ENCODE measurements around the gene MGP.
A peak's percentile ranks its signal among the peaks of the same experiment; 100 is the strongest.

MGP gene

GRCh38 chr12:14874882-14875281 lies 10.8 kb downstream of the MGP start:
- DNase-seq (ENCODE audit: low read depth), result no peak
- TF ChIP-seq CTCF (IDR thresholded peaks at IDR 0.05; ENCODE audit: low read depth, low read length), result no peak
- no peak overlapping the region for H3K4me3 ChIP-seq (ENCODE audit: low read depth, low read length)

- DNase-seq (ENCODE audit: low read depth), result peak; percentile 48
- no peak for TF ChIP-seq CTCF (IDR thresholded peaks at IDR 0.05; ENCODE audit: low read depth, low read length)
- no peak for TF ChIP-seq POLR2A (IDR thresholded peaks at IDR 0.05; ENCODE audit: extremely low read depth, insufficient read length)
- TF ChIP-seq MYC (IDR thresholded peaks at IDR 0.05; ENCODE audit: low read depth, low read length), result no peak
- no peak for TF ChIP-seq MAX (IDR thresholded peaks at IDR 0.05; ENCODE audit: low read depth, low read length)
- H3K4me3 ChIP-seq (ENCODE audit: low read depth, low read length), result no peak overlapping the region
These were observed 12.0 kb downstream of the MGP start for GRCh38 chr12:14873440-14874185.

GRCh38 chr12:14871886-14872285 lies 13.8 kb downstream of the MGP start:
- no peak overlapping the region for H3K4me3 ChIP-seq (ENCODE audit: low read depth, low read length)
- no peak for TF ChIP-seq CTCF (IDR thresholded peaks at IDR 0.05; ENCODE audit: low read depth, low read length)
- TF ChIP-seq MAX (IDR thresholded peaks at IDR 0.05; ENCODE audit: low read depth, low read length), result no peak
- no peak for TF ChIP-seq MYC (IDR thresholded peaks at IDR 0.05; ENCODE audit: low read depth, low read length)
- no peak for TF ChIP-seq POLR2A (IDR thresholded peaks at IDR 0.05; ENCODE audit: extremely low read depth, insufficient read length)

GRCh38 chr12:14871247-14871646 lies 14.4 kb downstream of the MGP start:
- TF ChIP-seq POLR2A (IDR thresholded peaks at IDR 0.05; ENCODE audit: extremely low read depth, insufficient read length) (no peak), MYC (IDR thresholded peaks at IDR 0.05; ENCODE audit: low read depth, low read length) (no peak), CTCF (IDR thresholded peaks at IDR 0.05; ENCODE audit: low read depth, low read length) (no peak), MAX (IDR thresholded peaks at IDR 0.05; ENCODE audit: low read depth, low read length) (no peak)
- DNase-seq (ENCODE audit: low read depth), result no peak
- no peak overlapping the region for H3K4me3 ChIP-seq (ENCODE audit: low read depth, low read length)

More at GRCh38 chr12:14871886-14872285, 13.8 kb downstream of the MGP start:
- no peak for DNase-seq (ENCODE audit: low read depth)

GRCh38 chr12:14868916-14869506 lies 16.6 kb downstream of the MGP start:
- H3K4me3 ChIP-seq (ENCODE audit: low read depth, low read length), result no peak overlapping the region
- TF ChIP-seq MAX (IDR thresholded peaks at IDR 0.05; ENCODE audit: low read depth, low read length) (no peak), MYC (IDR thresholded peaks at IDR 0.05; ENCODE audit: low read depth, low read length) (no peak), POLR2A (IDR thresholded peaks at IDR 0.05; ENCODE audit: extremely low read depth, insufficient read length) (no peak), CTCF (IDR thresholded peaks at IDR 0.05; ENCODE audit: low read depth, low read length) (no peak)
- no peak for DNase-seq (ENCODE audit: low read depth)
